Activated B cell treated with CpG ODN at 0.5 μM for 24 hours (primary cell): ENCODE measurements around the gene TTLL6. TPM values are rescaled to one million over a fixed set of nuclear protein-coding genes. Genes with fewer than 3 reads are reported as not detected.

Experiments
- ATAC-seq: fragments of 200-7000 bp; cut with Tn5 transposase; one replicate; pipeline ENCODE4 v1.10.0; 2021; ENCODE audit warnings: low read depth, mild to moderate bottlenecking, moderate library complexity
- CTCF ChIA-PET: fragments of 350-600 bp; sonication (Branson Sonifier 250); formaldehyde crosslinking; loops from one replicate; lab custom pipeline; 2021; ENCODE audit warnings: antibody characterized with exemption; lab: Charles Lee
- POLR2A ChIA-PET: fragments of 350-600 bp; sonication (Branson Sonifier 250); formaldehyde crosslinking; loops from one replicate; lab custom pipeline; 2021; ENCODE audit warnings: antibody characterized with exemption; lab: Charles Lee
- DNase-seq: peaks from one replicate; pipeline ENCODE4 v3.0.0; 2022
- H3K27ac Mint-ChIP-seq: one replicate; pipeline ENCODE4 v1.8.0; 2020; ENCODE audit warnings: mixed read lengths
- H3K27me3 Mint-ChIP-seq: one replicate; pipeline ENCODE4 v1.8.0; 2021; ENCODE audit warnings: mixed read lengths
- H3K36me3 Mint-ChIP-seq: one replicate; pipeline ENCODE4 v1.8.0; 2021; ENCODE audit warnings: low read depth, mixed read lengths
- H3K4me1 Mint-ChIP-seq: one replicate; pipeline ENCODE4 v1.8.0; 2021; ENCODE audit warnings: mixed read lengths
- H3K4me3 Mint-ChIP-seq: one replicate; pipeline ENCODE4 v1.8.0; 2020; ENCODE audit warnings: mild to moderate bottlenecking, mixed read lengths
- H3K9me3 Mint-ChIP-seq: one replicate; pipeline ENCODE4 v1.8.0; 2020; ENCODE audit warnings: mixed read lengths
- CTCF ChIP-seq: fragments of 200-600 bp; IDR thresholded peaks from one replicate; pipeline ENCODE4 v1.8.0; 2022; ENCODE audit warnings: antibody characterized with exemption, mild to moderate bottlenecking
- intact Hi-C: fragments of 100-400 bp; cut with micrococcal nuclease; formaldehyde crosslinking; loops from one replicate; pipeline ENCODE4 v1.15.1; 2024
- total RNA-seq: library from RNA; stranded (reverse); gene quantifications from 2 replicates; pipeline ENCODE4 v1.2.3, GENCODE V29; 2022

TTLL6 gene
- total RNA-seq, 1 donor from 2014 or later: not detected

DNA sequence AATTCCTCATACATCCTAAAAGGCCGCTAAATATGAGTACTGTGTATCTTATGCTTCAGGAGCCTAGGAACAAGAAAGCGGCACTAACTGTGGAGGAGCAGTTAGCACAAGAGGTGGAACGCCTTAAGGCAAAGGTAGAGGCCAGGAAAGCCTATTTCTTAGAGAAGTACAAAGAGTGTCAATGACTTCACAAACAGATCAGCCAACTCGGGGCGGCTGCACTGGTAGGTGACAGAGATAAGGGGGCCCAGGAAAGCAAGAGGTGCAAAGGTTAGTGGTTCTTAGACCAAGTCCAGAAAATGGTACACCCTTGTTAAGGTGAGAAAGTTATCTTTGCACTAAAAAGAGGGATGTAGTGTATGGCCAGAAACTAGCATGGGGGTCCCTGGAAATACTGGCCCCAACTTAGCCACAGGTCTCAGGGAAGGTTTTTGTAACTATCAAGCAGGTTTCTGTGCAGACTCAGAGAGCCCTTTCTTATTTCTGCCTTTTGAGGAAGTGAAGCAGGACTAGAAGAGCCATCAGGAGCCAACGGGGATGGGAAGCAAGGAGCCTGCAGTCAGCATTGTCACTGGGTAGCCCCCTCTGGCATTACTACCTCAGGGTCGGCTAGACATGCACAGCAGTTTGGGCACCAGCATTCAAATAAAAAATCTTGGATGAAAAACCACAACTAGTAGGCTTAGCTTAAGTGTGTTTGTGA is 37.9 kb upstream of the TTLL6 start:
- H3K9me3 Mint-ChIP-seq: no peaks in the 10 kb centered on the region
- no peaks in the 10 kb centered on the region for H3K27me3 Mint-ChIP-seq
- no peak for TF ChIP-seq CTCF
- peaks cover 2% of the 10 kb centered on the region for H3K4me1 Mint-ChIP-seq
- ATAC-seq (no peak), DNase-seq (no peak)
- CTCF ChIA-PET: interaction anchor here (1.1 kb wide), 1 partner anchor 24 kb away, joined by 4 read pairs; no protein-coding TSS in a partner anchor
- H3K27ac Mint-ChIP-seq: no peak overlapping the region
- intact Hi-C loops: no loop called here
- no peak overlapping the region for H3K4me3 Mint-ChIP-seq
- POLR2A ChIA-PET: no interaction called here
- peaks cover 68% of the 10 kb centered on the region for H3K36me3 Mint-ChIP-seq

DNA sequence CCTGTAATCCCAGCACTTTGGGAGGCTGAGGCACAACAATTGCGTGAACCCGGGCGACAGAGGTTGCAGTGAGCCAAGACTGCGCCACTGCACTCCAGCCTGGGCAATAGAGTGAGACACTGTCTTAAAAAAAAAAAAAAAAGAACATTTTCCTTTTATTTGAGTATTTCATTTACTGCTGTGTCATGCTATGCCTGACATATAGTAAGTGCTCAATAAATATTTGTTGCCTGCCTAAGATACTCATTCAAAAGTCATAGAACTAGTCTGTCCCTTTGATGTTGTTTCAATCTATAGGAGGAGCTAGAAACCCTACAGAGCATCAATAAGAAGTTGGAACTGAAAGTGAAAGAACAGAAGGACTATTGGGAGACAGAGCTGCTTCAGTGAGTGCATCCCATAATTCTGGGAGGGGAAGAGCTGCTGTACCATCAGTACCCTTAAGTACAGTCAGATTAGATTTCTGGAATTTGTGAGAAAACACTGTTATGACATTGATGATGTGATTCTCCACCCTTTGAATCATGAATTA is 33.8 kb upstream of the TTLL6 start:
- Mint-ChIP-seq H3K27ac (no peak overlapping the region), H3K4me1 (peaks cover 2% of the 10 kb centered on the region), H3K36me3 (peaks cover 76% of the 10 kb centered on the region), H3K9me3 (no peaks in the 10 kb centered on the region), H3K27me3 (no peaks in the 10 kb centered on the region), H3K4me3 (no peak overlapping the region)
- ChIA-PET CTCF (interaction anchor here (1.2 to 1.6 kb wide), 2 partner anchors 11 to 28 kb away, joined by 3 read pairs; no protein-coding TSS in a partner anchor), POLR2A (interaction anchor here (0.6 kb wide), 1 partner anchor 15 kb away, joined by 3 read pairs; no protein-coding TSS in a partner anchor)
- no peak for TF ChIP-seq CTCF
- intact Hi-C loops: no loop called here
- ATAC-seq (no peak), DNase-seq (no peak)

DNA sequence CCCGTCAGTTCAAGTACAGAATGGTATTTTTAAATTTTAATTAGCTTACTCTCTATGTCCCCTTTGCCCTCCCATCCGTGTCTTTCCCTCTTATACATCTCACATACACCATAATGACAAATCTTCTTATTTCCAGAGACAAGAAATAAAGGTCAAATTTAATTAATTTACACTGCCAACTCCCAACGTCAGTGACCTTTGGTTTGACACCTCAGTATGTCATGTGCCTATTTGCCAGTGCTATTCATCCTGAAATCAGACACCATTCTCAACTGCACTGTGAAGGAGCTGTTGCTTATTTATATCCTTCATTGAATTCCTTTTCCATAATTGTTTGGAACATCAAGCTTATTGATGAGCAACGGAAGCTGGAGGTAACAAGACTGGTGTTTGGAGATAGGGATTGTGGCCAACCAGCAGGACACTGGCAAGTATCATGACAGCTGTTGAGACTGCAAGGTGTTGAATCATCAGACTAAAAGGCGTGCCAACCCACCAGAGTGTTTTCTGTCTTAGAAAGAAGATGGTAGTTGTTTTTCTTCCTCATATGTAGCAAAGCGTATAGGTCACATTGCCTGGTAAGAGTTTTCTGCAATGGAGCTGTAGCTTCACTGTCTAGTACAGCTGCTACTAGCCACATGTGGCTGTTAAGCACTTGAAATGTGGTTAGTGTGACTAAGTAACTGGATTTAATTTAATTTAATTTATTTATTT is 26.3 kb upstream of the TTLL6 start:
- Mint-ChIP-seq H3K9me3 (no peaks in the 10 kb centered on the region), H3K27me3 (no peaks in the 10 kb centered on the region), H3K36me3 (peaks cover 45% of the 10 kb centered on the region), H3K27ac (no peak overlapping the region), H3K4me3 (no peak overlapping the region), H3K4me1 (peaks cover 38% of the 10 kb centered on the region)
- ChIA-PET CTCF (interaction anchor here (1.2 to 2.4 kb wide), 3 partner anchors 36 to 171 kb away, joined by 3 to 6 read pairs (median 5); no protein-coding TSS in a partner anchor), POLR2A (interaction anchor here (0.6 kb wide), 2 partner anchors 53 to 114 kb away, joined by 3 to 8 read pairs; no protein-coding TSS in a partner anchor)
- no peak for ATAC-seq
- no peak for DNase-seq
- intact Hi-C loops: no loop called here
- TF ChIP-seq CTCF: no peak

DNA sequence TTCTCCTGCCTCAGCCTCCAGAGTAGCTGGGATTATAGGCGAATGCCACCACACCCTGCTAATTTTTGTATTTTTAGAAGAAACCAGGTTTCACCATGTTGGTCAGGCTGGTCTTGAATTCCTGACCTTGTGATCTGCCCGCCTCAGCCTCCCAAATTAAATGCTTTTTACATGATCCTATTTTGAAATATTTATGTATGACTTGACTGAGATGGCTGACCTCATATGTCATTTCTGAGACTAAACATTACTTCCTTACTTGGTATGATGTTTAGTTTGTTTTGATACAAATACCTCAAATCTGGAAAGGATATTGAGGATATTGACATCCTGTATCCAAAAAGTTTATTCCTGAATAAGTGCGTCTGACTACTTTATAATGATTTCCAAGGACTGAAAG is 25.7 kb upstream of the TTLL6 start:
- no peaks in the 10 kb centered on the region for H3K27me3 Mint-ChIP-seq
- peaks cover 40% of the 10 kb centered on the region for H3K36me3 Mint-ChIP-seq
- H3K4me1 Mint-ChIP-seq: peaks cover 43% of the 10 kb centered on the region
- no peak overlapping the region for H3K27ac Mint-ChIP-seq
- H3K9me3 Mint-ChIP-seq: no peaks in the 10 kb centered on the region
- ChIA-PET CTCF (interaction anchor here (2.4 kb wide), 1 partner anchor 39 kb away, joined by 5 read pairs; no protein-coding TSS in a partner anchor), POLR2A (interaction anchor here (0.6 kb wide), 2 partner anchors 54 to 114 kb away, joined by 3 to 8 read pairs; no protein-coding TSS in a partner anchor)
- intact Hi-C loops: no loop called here
- no peak for TF ChIP-seq CTCF
- no peak for ATAC-seq
- DNase-seq: no peak
- no peak overlapping the region for H3K4me3 Mint-ChIP-seq
